ENCODE measurements around the gene KDM4E.

Gene KDM4E

DNA sequence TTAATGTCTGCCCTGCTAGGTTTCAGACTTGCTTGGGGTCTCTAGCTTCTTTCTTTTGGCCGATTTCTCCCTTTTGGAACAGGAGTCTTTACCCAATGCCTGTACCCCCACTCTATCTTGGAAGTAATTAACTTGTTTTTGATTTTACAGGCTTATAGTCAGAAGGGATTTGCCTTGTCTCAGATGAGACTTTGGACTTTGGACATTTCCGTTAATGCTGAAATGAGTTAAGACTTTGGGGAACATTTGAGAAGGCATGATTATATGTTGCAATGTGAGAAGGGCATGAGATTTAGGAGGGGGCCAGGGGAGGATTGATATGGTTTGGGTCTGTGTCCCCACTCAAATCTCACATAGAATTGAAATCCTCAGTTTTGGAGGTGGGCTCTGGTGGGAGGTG is 29.3 kb downstream of the KDM4E start:
- DNase-seq, result no peak

DNA sequence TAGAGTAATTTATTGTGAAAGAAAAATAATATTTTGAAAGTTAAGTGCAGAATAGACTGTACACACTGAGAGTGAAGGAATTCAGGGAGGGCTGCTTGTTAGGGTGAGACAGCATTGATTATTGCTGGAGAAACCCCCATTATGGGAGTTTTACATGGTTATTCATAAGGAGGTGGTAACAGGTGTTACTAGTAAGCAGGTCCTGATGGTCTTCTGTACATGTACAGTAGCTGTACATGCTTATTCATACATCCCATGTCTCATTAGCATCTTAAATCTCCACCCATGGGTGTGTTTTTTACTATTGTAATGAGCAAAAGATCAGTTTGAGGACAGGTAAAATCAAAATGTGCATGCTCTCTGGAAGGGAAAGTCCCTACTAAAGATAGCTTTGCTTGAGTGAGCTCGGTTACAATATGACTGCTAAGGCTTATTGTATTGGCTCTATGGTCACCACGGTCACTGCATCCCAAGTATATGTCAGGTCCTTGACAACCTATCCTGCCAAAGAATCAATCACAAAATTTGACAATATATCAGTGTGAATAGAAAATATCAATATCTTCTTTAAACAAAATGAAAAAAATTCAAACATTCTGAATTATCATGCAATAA is 30.3 kb downstream of the KDM4E start:
- no peak for DNase-seq

DNA sequence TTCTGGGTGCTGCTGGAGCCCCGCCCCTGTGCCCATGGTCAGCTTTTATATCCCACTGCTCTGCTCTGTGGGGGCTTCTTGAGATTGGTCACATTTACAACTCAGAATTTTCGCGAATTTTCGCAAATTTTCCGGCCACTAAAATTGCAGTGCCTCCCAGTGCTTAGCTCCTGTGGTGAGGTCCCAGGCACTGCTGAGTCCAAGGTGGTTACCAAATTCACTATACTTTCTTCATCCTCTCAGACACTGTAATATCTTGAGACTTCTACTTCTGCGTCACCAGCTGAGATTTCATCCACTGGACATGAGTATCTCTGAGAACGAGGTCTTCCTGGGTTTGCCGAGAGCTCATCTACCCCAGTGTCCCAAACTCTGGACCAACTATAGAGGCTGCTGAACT is 32.9 kb downstream of the KDM4E start:
- no peak for DNase-seq

DNA sequence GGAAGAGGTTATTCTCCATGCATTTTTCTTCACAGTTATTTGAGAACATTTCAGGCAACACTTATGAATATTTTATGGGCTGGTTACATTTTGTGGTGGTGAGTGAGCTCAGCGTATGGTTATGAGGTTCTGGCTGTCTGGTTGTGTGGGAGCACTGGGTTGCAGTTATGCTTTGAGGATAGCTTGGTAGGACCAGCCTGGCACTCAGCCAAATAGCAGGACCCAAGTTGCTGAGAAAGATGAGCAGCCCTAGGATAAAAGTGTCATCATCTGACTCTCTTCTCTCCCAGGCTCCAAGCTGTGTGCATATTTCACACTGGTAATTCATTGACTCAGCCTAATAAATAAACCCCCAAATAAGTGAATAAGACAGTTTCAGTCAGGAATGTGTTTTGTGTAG is 33.6 kb downstream of the KDM4E start:
- DNase-seq, result no peak

DNA sequence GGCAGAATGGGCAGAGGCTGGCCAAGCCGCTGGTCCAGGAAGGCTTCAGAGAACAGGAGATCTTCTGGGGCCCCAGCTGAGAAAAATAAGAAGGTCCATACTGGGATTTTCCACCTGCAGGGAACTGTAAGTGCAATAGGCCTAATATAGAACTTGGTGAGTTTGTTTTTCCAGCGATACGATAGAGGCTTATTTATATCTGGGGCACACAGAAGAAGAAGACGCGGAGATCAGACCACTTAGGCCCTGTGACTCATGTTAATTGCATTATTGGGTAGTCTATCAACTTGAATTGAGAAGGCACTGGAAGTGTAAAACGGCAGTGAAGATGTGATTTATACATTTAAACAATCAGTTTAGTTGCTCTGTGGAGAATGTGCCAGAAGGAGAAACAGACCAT is 34.0 kb downstream of the KDM4E start:
- DNase-seq, result no peak

DNA sequence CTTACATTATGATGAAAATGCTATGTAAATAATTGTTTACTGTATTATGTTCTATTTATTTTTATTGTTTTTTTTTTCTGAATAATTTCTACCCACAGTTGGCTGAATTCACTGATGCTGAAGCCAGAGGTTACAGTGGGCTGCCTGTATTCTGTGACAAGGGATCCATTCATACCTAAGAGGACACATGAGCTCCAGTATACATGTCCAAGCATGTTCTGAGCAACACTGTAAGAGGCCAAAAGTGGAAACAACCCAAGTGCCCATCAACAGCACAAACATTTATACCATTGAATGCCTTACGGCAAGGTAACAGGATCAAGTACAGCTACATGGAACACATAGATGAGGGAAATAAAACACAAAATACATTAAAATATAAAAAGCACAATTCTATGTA is 40.3 kb downstream of the KDM4E start:
- peak; percentile 4 for DNase-seq

DNA sequence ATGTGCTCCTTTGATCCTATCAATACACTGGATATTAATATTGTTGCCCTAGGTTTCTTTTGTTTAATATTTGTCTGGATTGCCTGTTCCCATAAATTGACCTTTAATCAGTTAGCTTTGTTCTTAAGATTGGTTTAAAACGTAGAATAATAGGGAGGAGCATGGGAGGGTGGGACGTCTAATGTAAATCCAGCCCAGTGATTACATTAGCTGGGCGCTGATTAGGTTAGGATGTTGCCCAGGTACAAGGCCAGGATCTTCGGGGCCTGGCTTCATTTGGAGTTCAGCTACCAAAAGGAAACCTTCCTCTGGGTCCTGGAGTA is 41.6 kb downstream of the KDM4E start, which contains the start of gene SRSF8:
TSS of gene SRSF8 (plus strand) at position 204 of the 323 bp plus-strand sequence. CDS start 308 bp downstream, outside the sequence.
- no peak for DNase-seq

DNA sequence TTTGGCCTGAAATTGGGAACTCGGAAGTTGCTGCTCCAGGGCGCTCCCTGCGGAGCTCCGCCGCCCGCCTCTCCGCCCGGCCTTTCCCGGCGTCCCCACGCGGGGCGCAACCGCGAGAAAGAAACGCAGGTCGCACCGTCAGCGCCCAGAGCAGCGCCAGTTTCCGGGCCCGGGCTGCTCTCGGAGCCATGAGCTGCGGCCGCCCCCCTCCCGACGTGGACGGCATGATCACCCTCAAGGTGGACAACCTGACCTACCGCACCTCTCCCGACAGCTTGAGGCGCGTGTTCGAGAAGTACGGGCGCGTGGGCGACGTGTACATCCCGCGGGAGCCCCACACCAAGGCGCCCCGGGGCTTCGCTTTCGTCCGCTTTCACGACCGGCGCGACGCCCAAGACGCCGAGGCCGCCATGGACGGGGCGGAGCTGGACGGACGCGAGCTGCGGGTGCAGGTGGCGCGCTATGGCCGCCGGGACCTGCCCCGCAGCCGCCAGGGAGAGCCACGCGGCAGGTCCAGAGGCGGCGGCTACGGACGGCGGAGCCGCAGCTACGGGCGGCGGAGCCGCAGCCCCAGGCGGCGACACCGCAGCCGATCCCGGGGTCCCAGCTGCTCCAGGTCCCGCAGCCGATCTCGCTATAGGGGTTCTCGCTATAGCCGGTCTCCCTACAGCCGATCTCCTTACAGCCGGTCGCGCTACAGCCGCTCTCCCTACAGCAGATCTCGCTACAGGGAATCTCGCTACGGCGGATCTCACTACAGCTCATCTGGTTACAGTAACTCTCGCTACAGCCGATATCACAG is 42.2 kb downstream of the KDM4E start:
- peak; percentile 66 for DNase-seq

DNA sequence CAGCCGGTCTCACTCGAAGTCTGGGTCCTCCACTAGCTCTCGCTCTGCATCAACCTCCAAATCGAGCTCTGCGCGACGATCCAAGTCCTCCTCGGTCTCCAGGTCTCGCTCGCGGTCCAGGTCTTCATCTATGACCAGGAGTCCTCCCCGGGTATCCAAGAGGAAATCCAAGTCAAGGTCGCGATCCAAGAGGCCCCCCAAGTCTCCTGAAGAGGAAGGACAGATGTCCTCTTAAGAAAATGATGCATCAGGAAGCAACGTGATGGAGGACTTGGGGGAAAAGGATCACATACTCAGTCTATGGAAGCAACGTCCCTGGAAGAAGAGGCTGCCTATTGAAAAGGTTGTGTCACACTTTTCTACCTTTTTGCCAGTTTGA is 42.8 kb downstream of the KDM4E start:
- DNase-seq, result no peak

DNA sequence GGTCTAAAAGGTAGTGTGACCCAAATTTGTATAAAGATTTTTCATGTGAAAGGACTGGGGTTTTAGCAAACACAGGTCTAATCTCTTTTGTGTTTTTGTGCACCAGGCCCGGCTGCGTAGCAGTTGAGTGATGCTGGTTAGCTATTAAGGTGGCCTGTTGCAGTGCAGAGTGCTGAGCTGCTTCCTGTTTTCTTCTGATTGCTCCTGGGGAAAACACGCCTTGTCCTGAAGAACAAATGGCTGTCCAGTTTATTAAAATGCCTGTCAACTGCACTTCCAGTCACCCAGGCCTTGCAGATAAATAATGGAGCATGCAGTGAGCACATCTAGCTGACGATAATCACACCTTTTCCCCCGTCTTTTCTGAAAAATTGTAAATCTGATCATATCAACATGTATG is 43.5 kb downstream of the KDM4E start:
- DNase-seq, result peak; percentile 79

DNA sequence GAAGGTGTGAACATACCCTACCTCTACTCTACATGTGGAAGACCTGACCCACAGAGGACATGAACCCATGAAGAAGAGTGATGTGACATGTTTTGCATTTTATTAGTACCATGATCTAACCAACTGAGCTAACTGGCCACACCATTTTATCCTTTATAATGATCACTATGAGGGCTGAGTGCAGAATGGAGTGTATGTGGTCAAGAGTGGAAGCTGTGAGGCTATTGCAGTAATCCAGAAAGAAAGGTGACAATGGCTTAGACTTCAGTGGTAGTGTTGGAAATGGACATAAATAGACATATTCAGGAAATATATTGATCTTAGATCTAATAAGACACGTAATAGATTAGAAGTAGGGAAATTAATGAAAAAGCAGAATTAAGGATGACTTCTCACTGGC is 45.4 kb downstream of the KDM4E start:
- no peak for DNase-seq

DNA sequence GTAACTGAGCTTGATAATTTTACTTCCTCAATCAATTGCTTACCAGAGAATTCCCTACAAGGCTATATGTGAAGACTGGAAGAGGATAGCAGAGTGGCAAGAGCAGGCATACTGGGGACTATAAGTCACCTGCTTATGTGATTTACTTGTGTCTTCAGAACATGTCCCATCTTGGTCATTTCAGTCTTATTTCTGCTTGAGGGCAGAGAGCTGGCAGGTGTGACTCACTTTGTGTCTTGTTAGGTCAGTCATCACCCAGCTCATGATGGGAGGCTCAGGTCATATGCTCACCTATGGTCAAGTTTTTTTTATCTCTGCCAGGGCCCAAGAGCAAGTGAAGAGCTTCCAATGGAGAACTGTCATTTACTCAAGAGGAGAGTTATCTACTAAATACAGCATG is 47.9 kb downstream of the KDM4E start:
- DNase-seq, result no peak

DNA sequence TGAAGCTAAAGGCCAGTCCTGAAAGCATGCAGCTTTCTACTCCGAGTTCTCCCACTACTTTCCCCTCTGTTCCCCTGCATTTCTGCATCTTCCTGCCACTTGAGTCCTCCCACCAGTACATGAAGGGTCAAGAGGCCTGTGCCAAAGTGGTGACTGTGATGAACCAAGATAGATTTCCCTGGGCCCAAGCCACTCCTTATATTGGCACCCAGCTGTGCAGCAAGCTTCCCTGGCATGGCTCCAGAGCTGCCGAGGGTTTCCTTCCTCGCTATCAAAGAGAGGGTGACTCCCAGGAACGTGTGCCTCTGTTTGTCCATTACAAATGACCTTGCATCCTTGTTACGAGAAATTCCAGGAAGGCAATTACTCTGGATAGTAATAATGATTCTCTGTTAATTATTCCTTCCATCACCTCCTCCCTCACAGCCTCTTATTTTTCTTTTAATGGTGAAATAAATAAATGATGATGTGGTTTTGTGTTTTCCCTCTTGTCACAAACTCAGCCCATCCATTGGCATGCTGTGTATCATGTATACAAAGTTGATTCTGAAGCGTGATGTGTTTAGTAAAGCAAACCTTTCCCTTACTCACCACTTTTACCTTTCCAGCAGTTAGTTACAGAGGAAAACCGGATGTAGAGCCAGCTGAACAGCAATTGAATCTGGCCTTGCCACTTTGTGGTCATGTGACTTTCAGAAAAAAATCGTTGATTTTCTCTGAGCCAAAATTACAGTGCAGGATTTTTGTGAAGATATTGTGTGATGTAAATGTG is 49.9 kb downstream of the KDM4E start:
- peak; percentile 18 for DNase-seq

DNA sequence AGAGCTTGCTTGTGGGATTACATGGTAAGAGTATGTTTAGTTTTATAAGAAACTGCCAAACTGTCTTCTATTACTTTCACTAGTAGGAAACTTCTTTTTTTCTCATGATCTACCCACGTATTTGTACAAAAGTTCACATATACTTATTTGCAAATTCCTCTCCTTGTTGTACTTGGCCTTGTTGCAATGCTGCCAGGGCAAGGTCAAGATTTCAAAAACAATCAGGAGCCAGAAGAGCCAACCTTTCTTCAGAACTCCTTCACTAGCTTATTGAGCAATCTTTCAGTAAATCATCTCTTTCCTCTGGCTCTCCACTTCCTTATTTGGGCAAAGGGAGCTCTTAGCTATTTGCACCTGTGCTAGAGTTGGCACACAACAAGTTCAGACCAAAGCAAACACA is 51.4 kb downstream of the KDM4E start:
- DNase-seq, result no peak

DNA sequence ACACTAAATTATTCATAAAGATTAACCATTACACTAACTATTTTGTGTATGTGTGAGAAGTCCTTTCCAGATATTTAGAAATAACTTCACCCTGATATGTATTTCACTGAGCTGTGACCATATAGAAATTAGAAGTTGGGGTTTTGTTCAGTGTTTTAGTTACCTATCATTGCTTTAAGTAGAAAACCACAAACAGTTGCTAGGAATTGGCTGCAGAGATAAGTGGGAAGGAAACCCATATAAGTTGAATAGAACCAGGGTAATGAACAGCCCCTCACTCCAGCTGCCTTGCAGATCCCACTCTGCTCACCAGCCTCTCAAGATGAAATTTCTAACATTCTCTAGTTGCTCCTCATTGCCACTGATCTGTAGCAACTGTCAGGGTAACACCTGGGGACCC is 51.9 kb downstream of the KDM4E start:
- DNase-seq, result no peak
